WTC11 (cell line): ENCODE data around the gene WDR33. TPM values are rescaled to one million over a fixed set of nuclear protein-coding genes. Genes with fewer than 3 reads are reported as not detected.

Experiments used
- ATAC-seq: fragments of 200-7000 bp; cut with Tn5 transposase; 2 replicates; pipeline ENCODE4 v1.10.0; 2021; ENCODE audit warnings: mild to moderate bottlenecking, moderate library complexity
- CTCF ChIA-PET: fragments of 300-600 bp; sonication (Branson Sonifier 250); formaldehyde crosslinking; loops from one replicate; lab custom pipeline; 2021; ENCODE audit warnings: antibody characterized with exemption; lab: Charles Lee
- POLR2A ChIA-PET: fragments of 350-600 bp; sonication (Branson Sonifier 250); formaldehyde crosslinking; loops from one replicate; lab custom pipeline; 2021; ENCODE audit warnings: antibody characterized with exemption; lab: Charles Lee
- DNase-seq: peaks from one replicate; pipeline ENCODE4 v3.0.0; 2021; ENCODE audit warnings: low spot score
- H3K27ac Mint-ChIP-seq: 2 replicates; pipeline ENCODE4 v1.8.0; 2021; ENCODE audit warnings: mixed read lengths
- H3K27me3 Mint-ChIP-seq: 2 replicates; pipeline ENCODE4 v1.8.0; 2021; ENCODE audit warnings: low read depth, mild to moderate bottlenecking, moderate library complexity, mixed read lengths
- H3K36me3 Mint-ChIP-seq: 2 replicates; pipeline ENCODE4 v1.8.0; 2021; ENCODE audit warnings: mixed read lengths
- H3K4me1 Mint-ChIP-seq: 2 replicates; pipeline ENCODE4 v1.8.0; 2022; ENCODE audit warnings: mixed read lengths
- H3K4me3 Mint-ChIP-seq: 2 replicates; pipeline ENCODE4 v1.8.0; 2021; ENCODE audit warnings: mild to moderate bottlenecking, moderate library complexity, mixed read lengths
- H3K9me3 Mint-ChIP-seq: 2 replicates; pipeline ENCODE4 v1.8.0; 2021; ENCODE audit warnings: mixed read lengths
- ATF3 ChIP-seq: sonication (generic); formaldehyde crosslinking; conservative IDR thresholded peaks from 2 replicates; pipeline ENCODE4 v1.8.1; 2022; ENCODE audit warnings: mild to moderate bottlenecking, missing genetic modification reagents
- ATF6 ChIP-seq: sonication (generic); formaldehyde crosslinking; IDR thresholded peaks from 2 replicates; pipeline ENCODE4 v1.8.1; 2023; ENCODE audit warnings: mild to moderate bottlenecking, missing genetic modification reagents
- ETV6 ChIP-seq: sonication (generic); formaldehyde crosslinking; IDR thresholded peaks from 2 replicates; pipeline ENCODE4 v1.8.1; 2022; ENCODE audit warnings: mild to moderate bottlenecking, missing genetic modification reagents
- GABPB1 ChIP-seq: sonication (generic); formaldehyde crosslinking; IDR thresholded peaks from 2 replicates; pipeline ENCODE4 v1.8.1; 2023; ENCODE audit warnings: mild to moderate bottlenecking, missing genetic modification reagents
- HMGA2 ChIP-seq: fragments of 250-450 bp; sonication (Bioruptor Pico); IDR thresholded peaks from 2 replicates; pipeline ENCODE4 v1.4.0; 2021; ENCODE audit warnings: mild to moderate bottlenecking, moderate library complexity
- IRF2 ChIP-seq: sonication (generic); formaldehyde crosslinking; IDR thresholded peaks from 2 replicates; pipeline ENCODE4 v1.8.0; 2022; ENCODE audit warnings: low read depth, missing genetic modification reagents, borderline replicate concordance
- JUN ChIP-seq: sonication (generic); formaldehyde crosslinking; IDR thresholded peaks from 2 replicates; pipeline ENCODE4 v1.8.0; 2023; ENCODE audit warnings: mild to moderate bottlenecking, missing genetic modification reagents
- KAT7 ChIP-seq: sonication (generic); formaldehyde crosslinking; IDR thresholded peaks from 2 replicates; pipeline ENCODE4 v1.8.1; 2023; ENCODE audit warnings: missing genetic modification reagents, mild to moderate bottlenecking, borderline replicate concordance
- PRDM15 ChIP-seq: sonication (generic); formaldehyde crosslinking; IDR thresholded peaks from 2 replicates; pipeline ENCODE4 v1.8.0; 2022; ENCODE audit warnings: missing genetic modification reagents
- SMAD3 ChIP-seq: sonication (generic); formaldehyde crosslinking; IDR thresholded peaks from 2 replicates; pipeline ENCODE4 v1.8.0; 2022; ENCODE audit warnings: missing genetic modification reagents, mild to moderate bottlenecking, borderline replicate concordance
- STAT6 ChIP-seq: sonication (generic); formaldehyde crosslinking; conservative IDR thresholded peaks from 2 replicates; pipeline ENCODE4 v1.8.1; 2023; ENCODE audit warnings: mild to moderate bottlenecking, low read depth, missing genetic modification reagents, moderate library complexity
- ZNF121 ChIP-seq: sonication (generic); formaldehyde crosslinking; IDR thresholded peaks from 2 replicates; pipeline ENCODE4 v1.8.0; 2023; ENCODE audit warnings: missing genetic modification reagents
- ZNF219 ChIP-seq: sonication (generic); formaldehyde crosslinking; IDR thresholded peaks from 2 replicates; pipeline ENCODE4 v1.8.0; 2023; ENCODE audit warnings: missing genetic modification reagents, mild to moderate bottlenecking, borderline replicate concordance
- ZNF396 ChIP-seq: fragments of 250-450 bp; sonication (Bioruptor Pico); IDR thresholded peaks from 2 replicates; pipeline ENCODE4 v1.8.0; 2021; ENCODE audit warnings: mild to moderate bottlenecking, moderate library complexity, borderline replicate concordance
- ZNF425 ChIP-seq: fragments of 250-450 bp; sonication (Bioruptor Pico); conservative IDR thresholded peaks from 2 replicates; pipeline ENCODE4 v1.9.0; 2021; ENCODE audit warnings: mild to moderate bottlenecking
- ZNF671 ChIP-seq: fragments of 250-450 bp; sonication (Bioruptor Pico); IDR thresholded peaks from 2 replicates; pipeline ENCODE4 v1.8.0; 2021; ENCODE audit warnings: mild to moderate bottlenecking
- total RNA-seq: library from RNA; stranded (reverse); gene quantifications from 3 replicates; pipeline ENCODE4 v1.2.3, GENCODE V29; 2021
- TF ChIP-seq, protein P1 (sequence below): fragments of 200-600 bp; IDR thresholded peaks from 2 replicates; pipeline ENCODE4 v1.8.0; 2022; ENCODE audit warnings: antibody characterized with exemption
- TF ChIP-seq, protein P2 (sequence below): sonication (generic); formaldehyde crosslinking; IDR thresholded peaks from 2 replicates; pipeline ENCODE4 v1.8.1; 2022; ENCODE audit warnings: low read depth, mild to moderate bottlenecking, moderate library complexity, missing genetic modification reagents, borderline replicate concordance
- TF ChIP-seq, protein P3 (sequence below): sonication (generic); formaldehyde crosslinking; IDR thresholded peaks from 2 replicates; pipeline ENCODE4 v1.8.0; 2022; ENCODE audit warnings: mild to moderate bottlenecking, missing genetic modification reagents
- TF ChIP-seq, protein P4 (sequence below): sonication (generic); formaldehyde crosslinking; IDR thresholded peaks from 2 replicates; pipeline ENCODE4 v1.8.0; 2022; ENCODE audit warnings: mild to moderate bottlenecking, missing genetic modification reagents

WDR33 gene
- total RNA-seq, 1 experiment from 2014 or later, result 67.1 TPM

DNA sequence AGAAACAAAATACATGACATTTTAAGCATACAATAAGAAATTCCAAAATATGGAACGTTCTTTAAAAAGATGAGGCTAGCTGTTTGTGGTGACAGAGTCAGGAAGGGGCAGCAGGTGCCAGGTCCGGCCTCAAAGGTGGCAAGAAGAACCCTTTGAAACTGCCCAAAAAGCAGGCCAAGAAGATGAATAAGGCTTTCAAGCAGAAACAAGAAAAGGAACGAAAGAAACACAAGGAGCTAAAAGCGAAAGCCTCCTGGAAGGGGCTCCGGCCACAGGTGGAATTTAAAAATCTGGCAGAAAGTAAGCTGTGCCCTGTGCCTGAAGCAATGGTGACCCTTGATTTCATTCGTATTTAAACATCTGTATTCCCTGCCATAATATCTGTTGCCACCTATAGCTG is 5.5 kb downstream of the WDR33 start (continued):
- TF ChIP-seq HMGA2 (CRISPR knock-in tag) (no peak), ZNF671 (CRISPR knock-in tag) (no peak), ETV6 (CRISPR knock-in tag) (no peak), SMAD3 (CRISPR knock-in tag) (no peak), STAT6 (CRISPR knock-in tag) (no peak)
- TF ChIP-seq, protein P1, sequence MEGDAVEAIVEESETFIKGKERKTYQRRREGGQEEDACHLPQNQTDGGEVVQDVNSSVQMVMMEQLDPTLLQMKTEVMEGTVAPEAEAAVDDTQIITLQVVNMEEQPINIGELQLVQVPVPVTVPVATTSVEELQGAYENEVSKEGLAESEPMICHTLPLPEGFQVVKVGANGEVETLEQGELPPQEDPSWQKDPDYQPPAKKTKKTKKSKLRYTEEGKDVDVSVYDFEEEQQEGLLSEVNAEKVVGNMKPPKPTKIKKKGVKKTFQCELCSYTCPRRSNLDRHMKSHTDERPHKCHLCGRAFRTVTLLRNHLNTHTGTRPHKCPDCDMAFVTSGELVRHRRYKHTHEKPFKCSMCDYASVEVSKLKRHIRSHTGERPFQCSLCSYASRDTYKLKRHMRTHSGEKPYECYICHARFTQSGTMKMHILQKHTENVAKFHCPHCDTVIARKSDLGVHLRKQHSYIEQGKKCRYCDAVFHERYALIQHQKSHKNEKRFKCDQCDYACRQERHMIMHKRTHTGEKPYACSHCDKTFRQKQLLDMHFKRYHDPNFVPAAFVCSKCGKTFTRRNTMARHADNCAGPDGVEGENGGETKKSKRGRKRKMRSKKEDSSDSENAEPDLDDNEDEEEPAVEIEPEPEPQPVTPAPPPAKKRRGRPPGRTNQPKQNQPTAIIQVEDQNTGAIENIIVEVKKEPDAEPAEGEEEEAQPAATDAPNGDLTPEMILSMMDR, result no peak

- H3K27me3 Mint-ChIP-seq, result no peaks in the 10 kb centered on the region
- ChIA-PET CTCF (interaction anchor here (1.0 kb wide), 1 partner anchor 46 kb away, joined by 3 read pairs; no protein-coding TSS in a partner anchor), POLR2A (no interaction called here)
- DNase-seq (no peak), ATAC-seq (no peak)
- no peaks in the 10 kb centered on the region for H3K9me3 Mint-ChIP-seq
- H3K36me3 Mint-ChIP-seq, result peaks cover 18% of the 10 kb centered on the region
- H3K27ac Mint-ChIP-seq, result no peak overlapping the region
- no peak overlapping the region for H3K4me3 Mint-ChIP-seq
- peaks cover 6% of the 10 kb centered on the region; the same call in 1 of the 2 replicates for H3K4me1 Mint-ChIP-seq
- TF ChIP-seq ZNF396 (CRISPR knock-in tag), result no peak
- TF ChIP-seq, protein P2, sequence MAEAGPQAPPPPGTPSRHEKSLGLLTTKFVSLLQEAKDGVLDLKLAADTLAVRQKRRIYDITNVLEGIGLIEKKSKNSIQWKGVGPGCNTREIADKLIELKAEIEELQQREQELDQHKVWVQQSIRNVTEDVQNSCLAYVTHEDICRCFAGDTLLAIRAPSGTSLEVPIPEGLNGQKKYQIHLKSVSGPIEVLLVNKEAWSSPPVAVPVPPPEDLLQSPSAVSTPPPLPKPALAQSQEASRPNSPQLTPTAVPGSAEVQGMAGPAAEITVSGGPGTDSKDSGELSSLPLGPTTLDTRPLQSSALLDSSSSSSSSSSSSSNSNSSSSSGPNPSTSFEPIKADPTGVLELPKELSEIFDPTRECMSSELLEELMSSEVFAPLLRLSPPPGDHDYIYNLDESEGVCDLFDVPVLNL, result no peak
- no peak for TF ChIP-seq ATF6 (CRISPR knock-in tag)
- no peak for TF ChIP-seq ZNF425 (CRISPR knock-in tag)
- no peak for TF ChIP-seq ZNF219 (CRISPR knock-in tag)
- TF ChIP-seq ATF3, result no peak
- TF ChIP-seq GABPB1 (CRISPR knock-in tag), result no peak
- TF ChIP-seq IRF2 (CRISPR knock-in tag), result no peak
- no peak for TF ChIP-seq SMAD3 (CRISPR knock-in tag)
- TF ChIP-seq ZNF121 (CRISPR knock-in tag), result no peak
- TF ChIP-seq JUN (CRISPR knock-in tag), result no peak
- no peak for TF ChIP-seq KAT7 (CRISPR knock-in tag)
- TF ChIP-seq, protein P3, sequence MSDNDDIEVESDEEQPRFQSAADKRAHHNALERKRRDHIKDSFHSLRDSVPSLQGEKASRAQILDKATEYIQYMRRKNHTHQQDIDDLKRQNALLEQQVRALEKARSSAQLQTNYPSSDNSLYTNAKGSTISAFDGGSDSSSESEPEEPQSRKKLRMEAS (CRISPR knock-in tag), result no peak
- no peak for TF ChIP-seq PRDM15 (CRISPR knock-in tag)
- TF ChIP-seq, protein P4, sequence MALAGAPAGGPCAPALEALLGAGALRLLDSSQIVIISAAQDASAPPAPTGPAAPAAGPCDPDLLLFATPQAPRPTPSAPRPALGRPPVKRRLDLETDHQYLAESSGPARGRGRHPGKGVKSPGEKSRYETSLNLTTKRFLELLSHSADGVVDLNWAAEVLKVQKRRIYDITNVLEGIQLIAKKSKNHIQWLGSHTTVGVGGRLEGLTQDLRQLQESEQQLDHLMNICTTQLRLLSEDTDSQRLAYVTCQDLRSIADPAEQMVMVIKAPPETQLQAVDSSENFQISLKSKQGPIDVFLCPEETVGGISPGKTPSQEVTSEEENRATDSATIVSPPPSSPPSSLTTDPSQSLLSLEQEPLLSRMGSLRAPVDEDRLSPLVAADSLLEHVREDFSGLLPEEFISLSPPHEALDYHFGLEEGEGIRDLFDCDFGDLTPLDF (CRISPR knock-in tag), result no peak
Measured at GRCh38 chr2:127799926-127800325, 11.0 kb downstream of the WDR33 start.
